C4-2B (cell line): ENCODE measurements around the gene STXBP5L.
"Not testable (repeated sequence)": the region's sequence is repeated elsewhere in the genome, so short reads cannot be mapped to it uniquely, and the experiment has no call there.

ENCODE experiments used
- H3K27ac ChIP-seq: fragments of 450-650 bp; 2 replicates; pipeline ENCODE4 v1.5.1; 2017
- CTCF ChIP-seq: fragments of 450-650 bp; conservative IDR thresholded peaks from 2 replicates; pipeline ENCODE4 v1.5.1; 2017; ENCODE audit warnings: mild to moderate bottlenecking
- ZFX ChIP-seq: fragments of 450-650 bp; IDR thresholded peaks from 2 replicates; pipeline ENCODE4 v1.6.1; 2017

Gene STXBP5L

DNA sequence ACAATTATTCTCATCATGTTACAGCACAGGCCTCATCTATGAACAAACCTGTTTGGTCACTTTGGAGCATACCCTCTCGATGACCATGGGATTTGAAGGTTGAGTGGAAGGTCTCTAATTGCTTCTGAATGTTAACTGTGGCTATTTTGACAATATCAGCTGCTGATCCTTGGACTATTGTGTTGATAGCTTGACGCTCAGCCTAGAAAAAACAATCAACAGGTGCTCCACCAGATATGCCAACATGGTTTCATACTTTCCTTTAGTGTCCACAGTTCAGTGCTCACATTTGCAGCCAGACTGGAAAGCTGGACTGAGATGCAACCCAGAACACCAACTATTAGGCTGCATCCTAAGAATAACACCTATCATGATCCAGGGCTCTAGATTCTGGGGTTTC is 528.1 kb downstream of the STXBP5L start:
- TF ChIP-seq CTCF, result no peak
- no peak for TF ChIP-seq ZFX
- peak overlapping the region; percentile 44; the same call in 1 of the 2 replicates for H3K27ac ChIP-seq

DNA sequence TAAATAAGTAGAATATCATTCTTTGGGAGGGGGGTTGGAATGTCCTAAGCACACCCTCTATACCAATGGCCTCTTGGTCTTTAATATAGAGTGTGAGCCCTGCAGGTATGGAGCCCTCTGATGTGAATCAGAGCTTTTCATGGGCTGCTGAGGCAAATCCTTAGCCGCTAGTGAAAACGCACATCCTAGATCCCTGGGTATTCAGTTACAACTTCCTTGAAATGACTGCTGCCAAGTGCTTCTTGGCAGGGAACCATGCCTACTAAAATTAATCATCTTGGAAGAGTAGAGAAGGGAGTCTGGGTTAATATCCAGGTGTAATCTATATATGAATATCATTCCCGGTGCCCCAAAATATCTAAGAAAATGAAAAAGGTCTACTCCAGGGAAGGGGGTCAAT is 528.6 kb downstream of the STXBP5L start:
- TF ChIP-seq CTCF (no peak), ZFX (no peak)
- peak overlapping the region; percentile 44; the same call in 1 of the 2 replicates for H3K27ac ChIP-seq

GRCh38 chr3:121443456-121443855 is 535.5 kb downstream of the STXBP5L start:
- no peak for TF ChIP-seq ZFX
- no peak for TF ChIP-seq CTCF
- no peak overlapping the region for H3K27ac ChIP-seq

DNA sequence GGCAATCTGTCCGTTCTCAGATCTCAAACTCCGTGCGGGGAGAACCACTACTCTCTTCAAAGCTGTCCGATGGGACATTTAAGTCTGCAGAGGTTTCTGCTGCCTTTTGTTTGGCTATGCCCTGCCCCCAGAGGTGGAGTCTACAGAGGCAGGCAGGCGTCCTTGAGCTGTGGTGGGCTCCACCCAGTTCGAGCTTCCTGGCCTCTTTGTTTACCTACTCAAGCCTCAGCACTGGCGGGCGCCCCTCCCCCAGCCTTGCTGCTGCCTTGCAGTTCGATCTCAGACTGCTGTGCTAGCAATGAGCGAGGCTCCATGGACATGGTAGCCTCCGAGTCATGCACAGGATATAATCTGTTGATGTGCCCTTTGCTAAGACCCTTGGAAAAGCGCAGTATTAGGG is 543.7 kb downstream of the STXBP5L start:
- H3K27ac ChIP-seq, result not testable (repeated sequence)

GRCh38 chr3:121462565-121462964 is 554.6 kb downstream of the STXBP5L start:
- no peak overlapping the region for H3K27ac ChIP-seq
- TF ChIP-seq ZFX, result no peak
- TF ChIP-seq CTCF, result no peak

DNA sequence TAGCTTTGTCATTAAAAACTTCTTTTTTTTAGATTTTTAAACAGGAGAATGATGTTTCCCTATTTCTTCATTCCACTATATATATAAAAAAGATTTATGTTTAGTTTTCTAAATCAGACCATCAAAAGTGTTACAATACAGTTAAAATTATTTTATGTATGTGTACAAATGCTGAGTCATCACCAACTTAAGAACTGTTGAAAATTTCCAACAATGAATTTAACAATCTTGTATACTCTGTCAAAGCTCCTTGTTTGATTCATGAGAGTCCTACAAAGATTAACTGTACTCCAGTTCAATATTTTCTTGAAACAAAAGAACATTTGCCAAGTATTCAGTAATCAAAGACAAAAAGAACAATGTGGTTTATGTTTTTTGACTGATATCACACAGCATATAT is 555.7 kb downstream of the STXBP5L start:
- no peak for TF ChIP-seq CTCF
- TF ChIP-seq ZFX, result no peak
- H3K27ac ChIP-seq, result no peak overlapping the region

DNA sequence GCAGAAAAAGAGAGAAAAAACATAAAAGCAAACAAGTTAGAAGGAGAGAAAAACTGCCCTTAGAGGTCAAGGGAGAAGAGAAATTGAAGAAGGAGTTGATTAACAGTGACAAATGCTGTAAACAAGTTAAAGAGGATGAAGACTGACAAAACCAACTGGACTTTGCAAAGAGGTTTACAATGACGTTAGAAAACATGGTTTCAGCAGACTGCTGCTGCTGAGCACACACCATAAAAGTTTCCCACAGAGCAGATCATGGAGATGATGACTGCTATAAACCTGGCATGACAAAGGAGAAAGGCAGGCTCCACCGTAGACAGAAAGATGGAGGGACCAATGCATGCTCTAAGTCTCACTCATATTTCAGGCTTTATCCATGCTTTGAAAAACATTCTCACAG is 559.1 kb downstream of the STXBP5L start:
- TF ChIP-seq ZFX (no peak), CTCF (no peak)
- no peak overlapping the region for H3K27ac ChIP-seq

DNA sequence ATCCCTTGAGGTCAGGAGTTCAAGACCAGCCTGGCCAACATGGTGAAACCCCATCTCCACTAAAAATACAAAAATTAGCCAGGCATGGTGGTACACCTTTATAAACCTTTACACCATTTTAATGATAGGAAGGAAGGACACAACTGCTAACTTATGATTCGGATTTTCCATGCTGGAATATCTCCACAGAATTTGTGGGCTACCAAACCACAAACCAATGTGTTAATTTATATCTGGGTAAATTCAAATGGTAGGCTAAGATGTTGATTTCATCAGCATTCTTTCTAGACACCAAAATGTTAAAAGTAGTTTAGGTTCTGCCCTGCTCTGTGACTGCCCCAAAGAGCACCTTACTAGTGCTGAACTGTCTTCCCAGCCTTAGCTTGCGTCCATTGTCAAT is 565.0 kb downstream of the STXBP5L start:
- no peak overlapping the region for H3K27ac ChIP-seq
- TF ChIP-seq ZFX (no peak), CTCF (no peak)
